Loucy (cell line): ENCODE results near the gene PODXL2.

Experiments
- EZH2phosphoT487 ChIP-seq: fragments of 200-600 bp; IDR thresholded peaks from 2 replicates; pipeline ENCODE4 v1.6.1; 2018; ENCODE audit warnings: antibody characterized with exemption, mild to moderate bottlenecking, moderate library complexity, borderline replicate concordance
- TF ChIP-seq, protein P1 (sequence below): fragments of 200-600 bp; sonication (generic); conservative IDR thresholded peaks from 2 replicates; pipeline ENCODE4 v1.5.1; 2014; ENCODE audit warnings: mild to moderate bottlenecking, antibody characterized with exemption, low read length

DNA sequence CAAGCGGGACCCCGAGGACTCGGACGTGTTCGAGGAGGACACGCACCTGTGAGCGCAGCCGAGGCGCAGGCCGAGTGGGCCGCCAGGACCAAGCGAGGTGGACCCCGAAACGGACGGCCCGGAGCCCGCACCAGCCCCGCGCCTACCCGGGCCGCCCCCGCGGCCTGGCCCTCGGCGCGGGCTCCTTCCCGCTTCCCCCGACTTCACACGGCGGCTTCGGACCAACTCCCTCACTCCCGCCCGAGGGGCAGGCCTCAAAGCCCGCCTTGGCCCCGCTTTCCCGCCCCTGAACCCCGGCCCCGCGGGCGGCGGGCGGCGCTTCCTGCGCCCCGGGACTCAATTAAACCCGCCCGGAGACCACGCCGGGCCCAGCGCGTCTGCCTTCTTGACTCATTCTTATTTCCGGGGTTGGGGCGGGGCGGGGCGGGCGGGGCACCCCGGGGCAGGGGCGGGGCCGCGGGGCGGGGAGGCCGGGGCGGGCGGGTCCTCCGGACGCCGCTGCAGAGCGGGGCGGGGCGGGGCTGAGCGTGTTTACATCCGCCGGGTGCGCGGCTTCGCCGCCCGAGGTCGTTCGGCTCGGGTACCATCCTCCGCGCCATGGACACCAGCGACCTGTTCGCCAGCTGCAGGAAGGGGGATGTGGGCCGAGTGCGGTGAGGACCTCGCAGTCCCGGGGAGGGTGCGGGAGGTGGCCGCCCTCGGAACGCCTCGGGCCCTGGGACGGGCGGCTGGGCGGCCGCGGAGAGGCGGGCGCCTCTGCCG is 43.6 kb downstream of the PODXL2 start, which contains the start of gene ABTB1:
- TF ChIP-seq, protein P1, sequence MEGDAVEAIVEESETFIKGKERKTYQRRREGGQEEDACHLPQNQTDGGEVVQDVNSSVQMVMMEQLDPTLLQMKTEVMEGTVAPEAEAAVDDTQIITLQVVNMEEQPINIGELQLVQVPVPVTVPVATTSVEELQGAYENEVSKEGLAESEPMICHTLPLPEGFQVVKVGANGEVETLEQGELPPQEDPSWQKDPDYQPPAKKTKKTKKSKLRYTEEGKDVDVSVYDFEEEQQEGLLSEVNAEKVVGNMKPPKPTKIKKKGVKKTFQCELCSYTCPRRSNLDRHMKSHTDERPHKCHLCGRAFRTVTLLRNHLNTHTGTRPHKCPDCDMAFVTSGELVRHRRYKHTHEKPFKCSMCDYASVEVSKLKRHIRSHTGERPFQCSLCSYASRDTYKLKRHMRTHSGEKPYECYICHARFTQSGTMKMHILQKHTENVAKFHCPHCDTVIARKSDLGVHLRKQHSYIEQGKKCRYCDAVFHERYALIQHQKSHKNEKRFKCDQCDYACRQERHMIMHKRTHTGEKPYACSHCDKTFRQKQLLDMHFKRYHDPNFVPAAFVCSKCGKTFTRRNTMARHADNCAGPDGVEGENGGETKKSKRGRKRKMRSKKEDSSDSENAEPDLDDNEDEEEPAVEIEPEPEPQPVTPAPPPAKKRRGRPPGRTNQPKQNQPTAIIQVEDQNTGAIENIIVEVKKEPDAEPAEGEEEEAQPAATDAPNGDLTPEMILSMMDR, result no peak
- TF ChIP-seq EZH2phosphoT487, result no peak
